T follicular helper cell (primary cell): Measurements from ENCODE around the gene TRIOBP.
"Not testable (repeated sequence)": the region's sequence is repeated elsewhere in the genome, so short reads cannot be mapped to it uniquely, and the experiment has no call there.

Source experiments
- DNase-seq: peaks from one replicate; pipeline ENCODE4 v3.0.0-alpha.2; 2020; ENCODE audit warnings: low read depth
- total RNA-seq, 2 experiments: gene quantifications; one replicate each; lab custom pipeline; 2026; lab: John Stamatoyannopoulos, UW

TRIOBP gene
- total RNA-seq, result 21.2 to 44.3 reads per million in 2 experiments

DNA sequence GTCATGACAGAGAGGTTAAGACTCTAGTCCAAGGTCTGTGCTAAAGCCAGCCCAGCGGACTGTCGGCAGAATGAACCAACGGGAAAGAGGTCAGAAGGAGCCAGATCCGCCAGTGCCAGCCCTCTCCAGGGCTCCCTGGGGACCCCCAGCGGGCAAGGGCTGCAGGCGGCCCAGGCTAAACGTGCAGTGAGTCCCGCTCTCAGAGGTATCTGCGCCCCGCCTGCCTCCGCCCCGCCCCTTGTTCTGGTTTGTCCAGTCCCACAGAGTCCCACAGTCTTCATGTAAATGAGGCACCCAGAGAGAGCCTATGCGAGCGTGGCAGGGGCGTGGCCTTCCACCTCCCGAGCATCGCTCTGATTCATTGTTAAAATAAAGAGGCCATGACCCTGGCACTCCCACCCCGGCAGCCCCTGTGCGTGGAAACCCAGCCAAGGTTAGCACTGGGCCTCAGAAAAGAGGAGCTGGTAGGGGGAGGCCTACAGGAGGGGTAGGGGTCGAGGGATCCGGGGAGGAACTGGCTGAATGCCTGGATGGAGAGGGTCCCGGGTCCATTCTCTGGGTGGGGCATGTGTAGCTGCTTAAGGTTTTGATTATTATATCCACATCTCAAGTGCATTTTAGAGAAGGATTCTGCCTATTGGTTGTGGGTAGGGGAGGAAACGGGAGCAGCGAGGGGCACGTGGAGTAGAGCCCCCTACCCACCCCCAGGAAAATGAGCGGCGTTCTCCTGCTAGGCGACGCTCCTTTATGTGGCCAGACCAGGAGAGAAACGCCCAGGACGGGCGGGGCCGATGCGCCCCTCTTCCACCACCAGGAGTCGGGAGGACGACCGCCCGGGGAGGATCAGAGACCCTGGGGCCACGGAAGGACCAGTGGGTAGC lies at the start of gene TRIOBP:
Gene TRIOBP, plus strand, starts transcription at position 392 of the 881 bp plus-strand sequence. CDS start 4,318 bp downstream, outside the sequence.
- peak; percentile 77 for DNase-seq

GRCh38 chr22:37647317-37647716 lies 49.5 kb upstream of the TRIOBP start:
- no peak for DNase-seq

DNA sequence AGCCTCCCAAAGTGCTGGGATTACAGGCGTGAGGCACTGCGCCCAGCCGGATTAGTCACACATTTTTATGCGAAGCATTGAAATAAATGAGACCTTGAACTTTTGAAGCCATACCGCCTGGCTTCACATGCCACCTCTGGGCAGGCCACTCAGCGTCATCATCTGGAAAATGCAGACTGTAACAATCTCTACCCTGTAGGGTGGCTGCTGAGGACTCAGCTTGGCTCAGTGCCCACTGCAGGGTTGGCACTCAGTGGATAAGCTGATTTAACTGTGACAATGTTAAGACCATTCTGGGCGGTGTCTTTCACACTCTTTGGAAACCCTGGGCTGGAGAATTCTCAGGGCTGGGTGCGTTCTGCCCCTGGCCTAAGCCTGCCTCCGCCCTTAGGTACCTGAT lies 48.9 kb upstream of the TRIOBP start:
- no peak for DNase-seq

- no peak for DNase-seq
Observed at GRCh38 chr22:37650463-37651136, 46.2 kb upstream of the TRIOBP start.

DNA sequence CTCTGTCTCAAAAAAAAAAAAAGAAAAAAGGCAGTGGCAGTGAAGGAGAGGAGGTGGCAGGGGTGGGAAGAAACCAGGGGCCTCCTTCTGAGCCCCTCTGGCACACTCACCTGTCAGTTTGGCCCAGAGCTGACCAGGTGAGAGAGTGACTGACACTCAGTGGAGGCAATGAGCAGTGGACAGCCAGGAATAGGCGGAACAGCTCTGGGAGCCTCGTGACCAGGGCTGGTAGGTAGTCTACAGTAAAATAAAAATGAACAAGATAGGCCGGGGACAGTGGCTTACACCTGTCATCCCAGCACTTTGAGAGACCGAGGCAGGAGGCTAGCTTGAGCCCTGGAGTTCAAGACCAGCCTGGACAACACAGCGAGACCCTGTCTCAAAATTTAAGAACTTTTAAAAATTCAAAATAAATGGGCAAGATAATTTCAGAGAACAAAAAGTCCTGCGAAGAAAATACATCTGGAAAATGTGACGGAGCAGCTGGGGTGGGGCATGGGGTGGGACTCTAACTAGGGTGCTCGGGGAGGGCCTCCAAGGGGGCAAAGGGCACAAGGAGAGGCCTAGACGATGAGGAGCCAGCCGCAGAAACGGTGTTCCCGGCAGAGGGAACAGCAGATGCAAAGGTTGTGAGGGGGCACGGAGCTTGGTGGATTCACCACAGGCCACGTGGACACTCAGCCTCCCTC lies 42.1 kb upstream of the TRIOBP start:
- no peak for DNase-seq

GRCh38 chr22:37655252-37655563 lies 41.6 kb upstream of the TRIOBP start:
- DNase-seq, result no peak

DNA sequence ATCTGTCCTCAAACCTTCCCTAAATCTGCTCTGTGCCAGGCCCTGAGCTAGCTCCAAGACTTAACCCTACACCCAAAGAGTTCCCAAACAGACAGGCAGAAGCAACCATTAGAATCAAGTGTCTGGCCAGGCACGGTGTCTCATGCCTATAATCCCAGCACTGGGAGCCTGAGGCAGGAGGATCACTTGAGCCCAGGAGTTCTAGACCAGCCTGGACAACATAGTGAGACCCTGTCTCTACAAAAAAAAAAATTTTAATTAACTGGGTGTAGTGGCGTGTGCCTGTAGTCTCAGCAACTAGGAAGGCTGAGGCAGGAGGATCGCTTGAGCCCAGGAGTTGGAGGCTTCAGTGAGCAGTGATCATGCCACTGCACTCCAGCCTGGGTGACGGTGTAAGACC lies 40.3 kb upstream of the TRIOBP start:
- not testable (repeated sequence) for DNase-seq

DNA sequence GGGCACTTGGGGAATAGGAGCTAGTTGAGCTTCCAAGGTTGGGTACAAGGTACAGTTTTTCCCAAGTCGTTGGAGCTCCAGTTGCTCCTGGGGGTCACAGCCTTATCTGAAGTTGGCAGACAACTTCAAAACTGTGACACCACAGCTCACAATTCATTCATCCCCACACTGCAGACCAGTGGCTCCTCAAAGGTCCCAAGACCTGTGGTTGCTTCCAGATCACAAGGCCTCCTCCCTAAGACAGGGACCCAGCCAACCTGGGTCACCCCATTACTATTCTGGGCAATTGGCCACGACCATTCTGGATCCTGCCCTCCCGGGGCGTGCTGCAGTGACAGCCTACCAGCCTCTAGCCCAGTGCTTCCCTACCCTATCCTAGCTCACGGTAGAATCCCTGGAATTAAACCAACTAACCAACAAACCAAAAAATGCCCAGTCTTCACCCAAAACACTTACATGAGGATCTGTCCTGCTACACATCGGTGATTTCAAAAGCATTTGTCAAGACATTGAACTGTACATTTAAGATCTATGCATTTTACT lies 39.2 kb upstream of the TRIOBP start:
- DNase-seq, result no peak

GRCh38 chr22:37658133-37659065 lies 38.4 kb upstream of the TRIOBP start, which contains the start of gene PDXP:
TSS of gene PDXP (plus strand) at chr22:37658723. CDS start at chr22:37658783, 60 bp downstream.
- DNase-seq, result peak; percentile 94

DNA sequence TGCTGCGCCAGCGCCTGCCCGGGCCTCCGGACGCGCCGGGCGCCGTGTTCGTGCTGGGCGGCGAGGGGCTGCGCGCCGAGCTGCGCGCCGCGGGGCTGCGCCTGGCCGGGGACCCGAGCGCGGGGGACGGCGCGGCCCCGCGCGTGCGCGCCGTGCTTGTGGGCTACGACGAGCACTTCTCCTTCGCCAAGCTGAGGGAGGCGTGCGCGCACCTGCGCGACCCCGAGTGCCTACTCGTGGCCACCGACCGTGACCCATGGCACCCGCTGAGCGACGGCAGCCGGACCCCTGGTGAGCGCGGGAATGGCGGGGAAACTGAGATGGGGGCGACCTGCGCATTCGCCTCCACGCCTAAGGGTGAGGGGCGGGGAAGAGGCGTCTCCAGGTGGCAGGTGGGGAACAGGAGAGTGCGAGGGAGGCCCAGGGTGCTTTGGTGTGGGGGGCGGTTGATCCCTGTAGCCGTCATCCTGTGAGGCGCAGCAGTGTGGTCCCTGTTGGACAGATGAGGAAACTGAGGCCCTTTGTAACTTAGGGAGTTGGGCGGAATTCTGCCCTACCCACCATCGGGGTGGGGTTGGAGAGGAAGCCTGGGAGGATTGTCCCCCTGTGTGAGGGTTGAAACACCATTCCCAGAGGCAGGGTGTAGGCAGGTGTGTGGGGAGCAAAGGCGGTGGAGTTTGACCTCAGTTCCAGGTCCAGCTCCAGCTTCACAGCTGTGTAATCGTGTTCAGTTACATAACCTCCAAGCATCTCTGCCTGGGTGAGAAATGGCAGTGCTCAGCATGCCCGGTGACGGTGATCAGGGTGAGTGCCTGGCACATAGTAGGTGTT lies 37.6 kb upstream of the TRIOBP start:
- no peak for DNase-seq

- no peak for DNase-seq
Observed at GRCh38 chr22:37659897-37660708, 36.7 kb upstream of the TRIOBP start.

DNA sequence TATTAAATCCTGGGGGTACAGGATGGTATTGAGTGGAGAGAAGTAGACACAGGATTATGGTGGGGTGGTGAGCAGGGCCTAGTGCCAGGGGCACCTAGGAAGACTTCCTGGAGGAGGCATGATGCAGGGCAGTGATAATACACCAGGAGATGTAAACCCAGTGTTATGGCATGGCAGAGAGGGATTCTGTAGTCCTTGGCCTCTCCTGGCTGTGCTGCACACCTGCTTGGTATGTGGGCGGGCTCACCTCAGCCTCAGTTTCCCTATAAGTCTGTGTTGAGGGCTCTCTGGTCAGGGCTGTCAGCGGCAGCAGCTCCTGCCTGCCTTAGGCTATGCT lies 36.2 kb upstream of the TRIOBP start:
- no peak for DNase-seq

DNA sequence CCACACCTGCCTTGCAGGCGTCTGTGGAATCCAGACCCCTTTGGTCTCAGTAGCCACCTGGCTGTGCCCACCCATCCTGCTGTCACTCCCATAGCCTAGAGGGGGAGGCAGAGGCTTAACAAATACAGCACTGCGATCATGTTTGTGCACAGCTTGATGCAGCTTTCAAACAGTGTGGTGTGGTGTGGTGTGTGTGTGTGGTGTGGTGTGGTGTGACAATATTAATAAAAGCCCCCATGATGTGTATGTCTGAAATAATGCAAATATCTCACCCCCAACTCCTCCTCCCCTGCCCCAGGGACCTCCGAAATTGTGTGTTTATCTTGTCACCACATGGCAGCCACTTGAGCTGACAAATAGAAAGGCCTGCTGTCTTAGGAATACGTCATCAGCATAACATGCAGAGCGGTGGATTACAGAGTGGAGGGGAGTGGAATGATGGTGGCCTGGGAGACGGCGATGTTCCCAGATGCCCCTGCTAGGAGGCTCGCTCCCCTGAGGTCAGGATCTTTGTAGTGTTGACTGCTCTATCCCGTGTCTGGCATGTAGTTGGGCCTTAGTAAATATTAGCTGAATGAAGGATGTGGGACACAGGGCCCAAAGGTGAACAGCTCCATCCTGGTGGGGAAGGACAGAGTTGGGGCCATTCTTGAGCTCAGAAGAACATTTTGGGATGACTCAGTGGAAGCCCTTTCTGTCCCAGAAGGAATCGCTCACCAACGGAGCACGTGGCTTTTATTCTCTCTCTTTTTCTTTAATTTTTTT lies 35.5 kb upstream of the TRIOBP start:
- no peak for DNase-seq

- no peak for DNase-seq
Observed at GRCh38 chr22:37662039-37662438, 34.8 kb upstream of the TRIOBP start.

- DNase-seq, result no peak
Observed at GRCh38 chr22:37663521-37664140, 33.2 kb upstream of the TRIOBP start.

- no peak for DNase-seq
Observed at GRCh38 chr22:37664249-37665101, 32.4 kb upstream of the TRIOBP start.

GRCh38 chr22:37665487-37665886 lies 31.4 kb upstream of the TRIOBP start:
- no peak for DNase-seq
